Astrocyte of the spinal cord (primary cell): ENCODE results near the gene SURF1.

Source experiments
- DNase-seq: peaks from one replicate; pipeline ENCODE4 v3.0.0; 2011; ENCODE audit warnings: low read depth, low spot score
- H3K4me3 ChIP-seq: 2 replicates; pipeline ENCODE4 v1.5.1; 2011; ENCODE audit warnings: low read depth, mild to moderate bottlenecking, low read length, moderate library complexity
- in situ Hi-C: cut with HindIII; loops from 2 replicates; pipeline ENCODE4 v1.10.0; 2017; ENCODE audit warnings: low sequenced_read_pairs
- TF ChIP-seq, protein P1 (sequence below): IDR thresholded peaks from 2 replicates; pipeline ENCODE4 v1.5.1; 2012; ENCODE audit warnings: low read depth, mild to moderate bottlenecking, low read length, inconsistent platforms

Gene SURF1, protein sequence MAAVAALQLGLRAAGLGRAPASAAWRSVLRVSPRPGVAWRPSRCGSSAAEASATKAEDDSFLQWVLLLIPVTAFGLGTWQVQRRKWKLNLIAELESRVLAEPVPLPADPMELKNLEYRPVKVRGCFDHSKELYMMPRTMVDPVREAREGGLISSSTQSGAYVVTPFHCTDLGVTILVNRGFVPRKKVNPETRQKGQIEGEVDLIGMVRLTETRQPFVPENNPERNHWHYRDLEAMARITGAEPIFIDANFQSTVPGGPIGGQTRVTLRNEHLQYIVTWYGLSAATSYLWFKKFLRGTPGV

DNA sequence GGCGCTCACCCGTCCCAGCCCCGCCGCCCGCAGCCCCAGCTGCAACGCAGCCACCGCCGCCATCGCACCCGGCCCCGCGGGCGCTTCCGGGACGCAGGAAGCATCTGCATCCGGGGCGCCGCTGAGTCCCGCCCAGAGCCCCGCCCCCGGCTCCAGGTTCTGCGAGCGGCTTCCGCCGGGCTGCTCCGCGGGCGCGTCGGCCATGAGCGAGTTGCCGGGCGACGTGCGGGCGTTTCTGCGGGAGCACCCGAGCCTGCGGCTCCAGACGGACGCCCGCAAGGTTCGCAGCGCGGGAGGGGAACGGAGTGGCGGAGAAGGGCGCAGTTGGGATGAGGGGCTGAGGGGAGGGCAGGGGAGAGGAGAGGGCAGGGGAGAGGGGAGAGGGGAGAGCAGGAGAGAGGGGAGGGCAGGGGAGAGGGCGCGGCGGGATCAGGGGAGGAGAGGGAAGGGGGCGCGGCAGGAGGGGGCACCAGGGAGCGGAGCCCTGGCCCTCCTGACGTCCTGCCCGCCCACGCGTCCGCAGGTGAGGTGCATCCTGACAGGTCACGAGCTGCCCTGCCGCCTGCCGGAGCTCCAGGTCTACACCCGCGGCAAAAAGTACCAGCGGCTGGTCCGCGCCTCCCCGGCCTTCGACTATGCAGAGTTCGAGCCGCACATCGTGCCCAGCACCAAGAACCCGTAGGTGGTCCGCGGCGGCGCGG is at the start of gene SURF1, which contains the start of gene SURF2:
Gene SURF1, minus strand, starts transcription at position 97 of the 701 bp plus-strand sequence. Its CDS starts 34 bp downstream, at position 63.
Gene SURF2, plus strand, starts transcription at position 160 of the 701 bp plus-strand sequence. Its CDS starts 43 bp downstream, at position 203.
- in situ Hi-C loops: no loop called here
- DNase-seq: peak; percentile 76
- TF ChIP-seq, protein P1, sequence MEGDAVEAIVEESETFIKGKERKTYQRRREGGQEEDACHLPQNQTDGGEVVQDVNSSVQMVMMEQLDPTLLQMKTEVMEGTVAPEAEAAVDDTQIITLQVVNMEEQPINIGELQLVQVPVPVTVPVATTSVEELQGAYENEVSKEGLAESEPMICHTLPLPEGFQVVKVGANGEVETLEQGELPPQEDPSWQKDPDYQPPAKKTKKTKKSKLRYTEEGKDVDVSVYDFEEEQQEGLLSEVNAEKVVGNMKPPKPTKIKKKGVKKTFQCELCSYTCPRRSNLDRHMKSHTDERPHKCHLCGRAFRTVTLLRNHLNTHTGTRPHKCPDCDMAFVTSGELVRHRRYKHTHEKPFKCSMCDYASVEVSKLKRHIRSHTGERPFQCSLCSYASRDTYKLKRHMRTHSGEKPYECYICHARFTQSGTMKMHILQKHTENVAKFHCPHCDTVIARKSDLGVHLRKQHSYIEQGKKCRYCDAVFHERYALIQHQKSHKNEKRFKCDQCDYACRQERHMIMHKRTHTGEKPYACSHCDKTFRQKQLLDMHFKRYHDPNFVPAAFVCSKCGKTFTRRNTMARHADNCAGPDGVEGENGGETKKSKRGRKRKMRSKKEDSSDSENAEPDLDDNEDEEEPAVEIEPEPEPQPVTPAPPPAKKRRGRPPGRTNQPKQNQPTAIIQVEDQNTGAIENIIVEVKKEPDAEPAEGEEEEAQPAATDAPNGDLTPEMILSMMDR: peak; percentile 12
- H3K4me3 ChIP-seq: peak within 1 kb of the TSS; percentile 81

DNA sequence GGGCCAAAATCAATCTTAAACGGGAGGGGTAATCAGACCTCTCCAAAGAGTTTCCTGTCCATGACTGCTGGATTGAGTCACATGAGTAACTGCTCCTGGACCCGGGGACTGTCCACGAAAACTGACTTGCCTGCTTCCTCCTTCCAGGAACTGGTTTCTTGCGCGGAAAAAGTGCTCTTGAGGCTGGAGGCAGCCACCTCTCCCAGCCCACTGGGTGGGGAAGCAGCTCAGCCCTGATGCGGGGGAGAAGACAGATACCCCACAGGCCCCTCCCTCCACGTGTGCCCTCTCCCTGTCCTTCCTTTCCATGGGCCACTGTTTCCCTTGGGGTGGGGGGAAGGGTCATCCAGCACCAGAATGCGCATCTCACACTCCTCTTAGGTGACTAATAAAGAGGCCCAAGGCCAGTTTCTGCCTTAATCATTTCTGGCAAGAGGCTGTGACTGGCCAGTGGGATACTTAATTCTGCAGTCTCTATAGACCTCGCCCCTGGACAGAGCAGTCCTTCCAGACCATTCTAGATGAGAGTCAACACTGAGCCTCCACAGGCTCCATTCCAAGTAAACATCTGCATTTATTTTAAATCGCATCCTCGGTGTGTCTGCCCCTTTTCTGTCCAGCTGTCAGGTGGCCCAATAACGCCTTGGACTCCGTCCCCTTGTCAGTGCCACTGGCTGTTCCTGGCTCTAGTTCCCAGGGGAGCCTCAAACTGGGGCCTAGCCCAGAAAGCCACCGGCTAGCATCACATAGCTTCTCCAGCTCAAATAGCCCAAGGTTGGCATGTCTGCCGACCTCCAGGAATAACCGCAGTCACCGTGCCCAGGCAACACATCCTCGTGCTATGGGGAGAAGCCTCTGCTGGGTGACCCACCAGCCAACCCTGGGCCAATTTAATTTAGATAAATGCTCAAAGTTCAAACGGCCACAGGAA is 49.5 kb upstream of the SURF1 start:
- in situ Hi-C loops: no loop called here

DNA sequence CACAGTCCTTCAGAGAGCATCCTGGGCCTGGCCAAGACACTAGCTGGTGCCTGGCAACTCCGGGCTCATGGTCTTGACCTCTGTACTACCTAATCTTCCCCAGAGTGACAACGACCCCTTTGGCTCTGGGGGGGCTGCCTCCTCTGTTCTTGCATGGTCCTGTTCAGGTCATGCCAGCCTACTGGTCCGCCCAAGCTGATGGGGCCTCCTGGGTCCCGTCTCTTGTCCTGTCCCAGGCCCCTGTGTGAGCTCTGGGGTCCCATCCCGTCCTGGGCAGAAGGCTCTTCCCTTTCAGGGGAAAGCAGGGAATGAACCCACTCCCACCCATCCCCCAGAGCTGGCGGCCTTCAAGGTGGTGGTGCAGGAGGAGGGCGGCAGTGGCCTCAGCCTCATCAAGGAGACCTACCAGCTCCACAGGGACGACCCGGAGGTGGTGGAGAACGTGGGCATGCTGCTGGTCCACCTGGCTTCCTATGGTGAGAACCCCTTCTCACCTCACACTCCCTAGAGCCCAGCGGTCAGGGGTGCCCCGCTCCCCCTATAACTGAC is 48.2 kb upstream of the SURF1 start:
- in situ Hi-C loops: no loop called here
- no peak for DNase-seq
- H3K4me3 ChIP-seq: no peak overlapping the region
- TF ChIP-seq, protein P1: no peak

More for the DNA sequence above, 49.5 kb upstream of the SURF1 start:
- TF ChIP-seq, protein P1: no peak
- peak; percentile 15 for DNase-seq
- H3K4me3 ChIP-seq: no peak overlapping the region

DNA sequence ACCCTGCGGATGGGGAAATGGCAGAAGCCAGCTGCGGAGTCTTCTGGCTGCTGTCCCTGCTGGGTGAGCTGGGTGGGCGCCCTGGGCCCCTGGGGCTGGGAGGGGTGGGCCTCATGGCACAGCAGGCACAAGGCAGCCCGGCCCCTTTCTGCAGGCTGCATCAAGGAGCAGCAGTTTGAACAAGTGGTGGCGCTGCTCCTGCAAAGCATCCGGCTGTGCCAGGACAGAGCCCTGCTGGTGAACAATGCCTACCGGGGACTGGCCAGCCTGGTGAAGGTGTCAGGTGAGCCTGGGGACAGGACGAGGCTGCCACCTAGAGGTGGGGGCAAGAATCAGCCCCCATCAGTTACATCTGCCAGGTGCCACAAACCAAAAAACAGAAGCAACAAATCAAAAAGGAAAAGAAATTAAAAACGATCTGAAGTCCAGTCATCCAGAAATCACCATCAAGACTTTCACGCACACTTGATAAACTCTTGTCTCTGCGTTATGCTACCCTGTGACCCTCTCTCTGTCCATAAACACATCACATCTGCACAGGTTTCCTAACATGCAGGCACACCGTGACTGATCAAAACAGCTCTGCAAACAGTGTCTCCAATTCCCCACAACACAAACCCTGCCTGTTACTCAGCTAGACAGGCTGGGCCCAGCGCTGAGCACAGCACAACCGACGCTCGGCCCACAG is 47.6 kb upstream of the SURF1 start:
- H3K4me3 ChIP-seq: no peak overlapping the region
- DNase-seq: no peak
- TF ChIP-seq, protein P1: peak; percentile 56
- in situ Hi-C loops: no loop called here

DNA sequence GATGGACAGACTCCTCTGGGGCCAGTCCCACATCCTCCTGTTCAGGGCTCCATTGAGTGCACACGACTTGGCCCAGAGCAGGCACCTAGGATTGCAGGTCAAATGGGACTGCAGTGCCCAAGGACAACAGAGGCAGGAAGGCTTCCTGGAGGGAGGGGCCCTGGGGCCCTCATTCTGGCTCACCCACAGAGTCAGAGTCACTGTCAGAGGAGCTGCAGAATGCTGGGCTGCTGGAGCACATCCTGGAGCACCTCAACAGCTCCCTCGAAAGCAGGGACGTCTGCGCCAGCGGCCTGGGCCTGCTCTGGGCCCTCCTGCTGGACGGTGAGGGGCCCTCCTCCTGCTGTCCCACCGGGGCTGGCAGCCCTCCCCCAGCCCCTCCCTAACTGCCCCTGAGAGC is 46.4 kb upstream of the SURF1 start:
- TF ChIP-seq, protein P1: no peak
- no peak for DNase-seq
- H3K4me3 ChIP-seq: no peak overlapping the region
- in situ Hi-C loops: no loop called here
